HG02870 (cell line): ENCODE data around the gene VPS13A.

Source experiments
- ATAC-seq: cut with Tn5 transposase; IDR thresholded peaks from one replicate; pipeline ENCODE4 v1.9.1; 2021; ENCODE audit warnings: mild to moderate bottlenecking, moderate library complexity; ENCODE audit not compliant: unreplicated experiment

The VPS13A gene

GRCh38 chr9:77454663-77455062, 277.3 kb downstream of the VPS13A start:
- ATAC-seq = no peak

GRCh38 chr9:77455312-77455927, 278.1 kb downstream of the VPS13A start:
- ATAC-seq = peak; percentile 48

- peak; percentile 72 for ATAC-seq
Measured at GRCh38 chr9:77456829-77457437, 279.6 kb downstream of the VPS13A start.

- peak; percentile 83 for ATAC-seq
Measured at GRCh38 chr9:77457916-77458592, 280.7 kb downstream of the VPS13A start.

- ATAC-seq = no peak
Measured at GRCh38 chr9:77460938-77461337, 283.6 kb downstream of the VPS13A start.

GRCh38 chr9:77462066-77462465, 284.7 kb downstream of the VPS13A start:
- ATAC-seq = no peak

GRCh38 chr9:77463151-77463550, 285.8 kb downstream of the VPS13A start:
- no peak for ATAC-seq

- no peak for ATAC-seq
Measured at GRCh38 chr9:77464661-77465060, 287.3 kb downstream of the VPS13A start.

- no peak for ATAC-seq
Measured at GRCh38 chr9:77469515-77470231, 292.3 kb downstream of the VPS13A start.
